ENCODE results near the gene IRF2.
"Not testable (repeated sequence)": the region's sequence is repeated elsewhere in the genome, so short reads cannot be mapped to it uniquely, and the experiment has no call there.

Gene IRF2

GRCh38 chr4:184350213-184350817 lies 124.0 kb downstream of the IRF2 start:
- in situ Hi-C loops (cut with HindIII; ENCODE audit: low sequenced_read_pairs), result no loop called here

GRCh38 chr4:184349283-184350039 lies 124.9 kb downstream of the IRF2 start:
- in situ Hi-C loops (cut with HindIII; ENCODE audit: low sequenced_read_pairs), result no loop called here

- in situ Hi-C loops (cut with HindIII; ENCODE audit: low sequenced_read_pairs), result no loop called here
Observed at GRCh38 chr4:184348311-184349233, 125.8 kb downstream of the IRF2 start.

- in situ Hi-C loops (cut with HindIII; ENCODE audit: low sequenced_read_pairs), result no loop called here
Observed at GRCh38 chr4:184347251-184348239, 126.8 kb downstream of the IRF2 start.

- in situ Hi-C loops (cut with HindIII; ENCODE audit: low sequenced_read_pairs), result no loop called here
Observed at GRCh38 chr4:184346682-184347081, 127.7 kb downstream of the IRF2 start.

GRCh38 chr4:184346273-184346672 lies 128.1 kb downstream of the IRF2 start:
- in situ Hi-C loops (cut with HindIII; ENCODE audit: low sequenced_read_pairs), result not testable (repeated sequence)

GRCh38 chr4:184345573-184345922 lies 128.8 kb downstream of the IRF2 start:
- in situ Hi-C loops (cut with HindIII; ENCODE audit: low sequenced_read_pairs), result no loop called here

- in situ Hi-C loops (cut with HindIII; ENCODE audit: low sequenced_read_pairs), result no loop called here
Observed at GRCh38 chr4:184344899-184345572, 129.3 kb downstream of the IRF2 start.

GRCh38 chr4:184344435-184344834 lies 129.9 kb downstream of the IRF2 start:
- in situ Hi-C loops (cut with HindIII; ENCODE audit: low sequenced_read_pairs), result no loop called here

- in situ Hi-C loops (cut with HindIII; ENCODE audit: low sequenced_read_pairs), result no loop called here
Observed at GRCh38 chr4:184343502-184344177, 130.7 kb downstream of the IRF2 start.

- in situ Hi-C loops (cut with HindIII; ENCODE audit: low sequenced_read_pairs), result not testable (repeated sequence)
Observed at GRCh38 chr4:184342857-184343237, 131.5 kb downstream of the IRF2 start.

GRCh38 chr4:184342167-184342856 lies 132.0 kb downstream of the IRF2 start:
- in situ Hi-C loops (cut with HindIII; ENCODE audit: low sequenced_read_pairs), result no loop called here

- in situ Hi-C loops (cut with HindIII; ENCODE audit: low sequenced_read_pairs), result not testable (repeated sequence)
Observed at GRCh38 chr4:184339398-184340193, 134.8 kb downstream of the IRF2 start.

GRCh38 chr4:184337907-184338306 lies 136.4 kb downstream of the IRF2 start:
- in situ Hi-C loops (cut with HindIII; ENCODE audit: low sequenced_read_pairs), result no loop called here

All from endothelial cell of hepatic sinusoid (primary cell).